CD14-positive monocyte (primary cell): Measurements from ENCODE around the gene ENTPD2. TPM values are rescaled to one million over a fixed set of nuclear protein-coding genes. Genes with fewer than 3 reads are reported as not detected.

Experiments used
- DNase-seq, 3 donors: peaks; one replicate each; pipeline ENCODE4 v3.0.0-alpha.2; 2011 to 2022
- H2AFZ ChIP-seq: 2 replicates; pipeline ENCODE4 v1.6.0; 2012; ENCODE audit warnings: mild to moderate bottlenecking, low read depth, low read length, inconsistent platforms; ENCODE audit not compliant: insufficient read depth, poor library complexity, severe bottlenecking
- H3K27ac ChIP-seq, 2 donors: 1 replicate in 1 of 2; 2 replicates in 1 of 2; pipeline ENCODE4 v1.5.1; 2012 to 2013; ENCODE audit warnings: low read length in 2 of 2, control low read depth in 1 of 2, inconsistent platforms in 1 of 2, low read depth in 1 of 2, mild to moderate bottlenecking in 1 of 2
- H3K27me3 ChIP-seq, 2 donors: one replicate each; pipeline versions ENCODE4 v1.6.0 to v1.6.1; 2011 to 2013; ENCODE audit warnings: low read length in 2 of 2; ENCODE audit not compliant: control insufficient read depth in 2 of 2, insufficient read depth in 2 of 2
- H3K36me3 ChIP-seq, 2 donors: replicated peaks in 1 of 2; 1 replicate in 1 of 2; 2 replicates in 1 of 2; pipeline versions ENCODE4 v1.5.1 to v1.6.1; 2012 to 2013; ENCODE audit warnings: low read length in 2 of 2, control low read depth in 1 of 2, inconsistent platforms in 1 of 2, mild to moderate bottlenecking in 1 of 2; ENCODE audit not compliant: insufficient read depth in 2 of 2, control insufficient read depth in 1 of 2
- H3K4me1 ChIP-seq, 2 donors: 1 replicate in 1 of 2; 2 replicates in 1 of 2; pipeline versions ENCODE4 v1.5.1 to v1.6.1; 2012 to 2013; ENCODE audit warnings: low read length in 2 of 2, control low read depth in 1 of 2, inconsistent platforms in 1 of 2, mild to moderate bottlenecking in 1 of 2, moderate library complexity in 1 of 2; ENCODE audit not compliant: insufficient read depth in 2 of 2, control insufficient read depth in 1 of 2
- H3K4me2 ChIP-seq: replicated peaks from 2 replicates; pipeline ENCODE3; 2012; ENCODE audit warnings: low read length, moderate library complexity, mild to moderate bottlenecking; ENCODE audit not compliant: poor library complexity, severe bottlenecking; ENCODE audit errors: extremely low read depth
- H3K4me3 ChIP-seq, 3 experiments: fragments of 200-600 bp in 1 of 3; sonication (generic) in 1 of 3; replicated peaks in 1 of 3; 1 replicate in 2 of 3; 2 replicates in 1 of 3; pipeline ENCODE4 v1.5.1; 2011 to 2013; ENCODE audit warnings: low read length in 3 of 3, mild to moderate bottlenecking in 3 of 3, control low read depth in 2 of 3, low read depth in 2 of 3, inconsistent platforms in 1 of 3, moderate library complexity in 1 of 3
- H3K79me2 ChIP-seq: 2 replicates; pipeline ENCODE4 v1.6.0; 2012; ENCODE audit warnings: mild to moderate bottlenecking, control low read depth, inconsistent platforms, low read length, moderate library complexity; ENCODE audit not compliant: insufficient read depth
- H3K9ac ChIP-seq: 2 replicates; pipeline ENCODE4 v1.6.0; 2017; ENCODE audit warnings: low read length, mild to moderate bottlenecking; ENCODE audit not compliant: insufficient read depth, poor library complexity, severe bottlenecking
- H3K9me3 ChIP-seq, 2 donors: replicated peaks in 1 of 2; 1 replicate in 1 of 2; 2 replicates in 1 of 2; pipeline versions ENCODE4 v1.5.1 to v1.6.1; 2012 to 2013; ENCODE audit warnings: low read length in 2 of 2, control low read depth in 1 of 2; ENCODE audit not compliant: control insufficient read depth in 1 of 2, insufficient read depth in 1 of 2
- H4K20me1 ChIP-seq: 2 replicates; pipeline ENCODE4 v1.6.0; 2012; ENCODE audit warnings: mild to moderate bottlenecking, low read length, control low read depth, moderate library complexity; ENCODE audit not compliant: insufficient read depth
- H3K27ac Mint-ChIP-seq, 7 donors: one replicate each; pipeline ENCODE4 v1.8.0; 2020; ENCODE audit warnings: mild to moderate bottlenecking in 7 of 7, mixed read lengths in 7 of 7, moderate library complexity in 6 of 7, inconsistent platforms in 2 of 7
- H3K27me3 Mint-ChIP-seq, 3 donors: one replicate each; pipeline ENCODE4 v1.8.0; 2021 to 2022; ENCODE audit warnings: low read depth in 3 of 3, mild to moderate bottlenecking in 3 of 3, mixed read lengths in 3 of 3, moderate library complexity in 3 of 3, inconsistent platforms in 1 of 3
- H3K36me3 Mint-ChIP-seq, 2 donors: one replicate each; pipeline ENCODE4 v1.8.0; 2020; ENCODE audit warnings: mixed read lengths in 2 of 2, inconsistent platforms in 1 of 2, mild to moderate bottlenecking in 1 of 2
- H3K4me1 Mint-ChIP-seq: one replicate; pipeline ENCODE4 v1.8.0; 2020; ENCODE audit warnings: mild to moderate bottlenecking, mixed read lengths
- H3K4me3 Mint-ChIP-seq, 2 donors: one replicate each; pipeline ENCODE4 v1.8.0; 2020; ENCODE audit warnings: mild to moderate bottlenecking in 2 of 2, mixed read lengths in 2 of 2, moderate library complexity in 1 of 2
- H3K9me3 Mint-ChIP-seq, 7 donors: one replicate each; pipeline ENCODE4 v1.8.0; 2020 to 2022; ENCODE audit warnings: mixed read lengths in 7 of 7, mild to moderate bottlenecking in 6 of 7, moderate library complexity in 6 of 7, inconsistent platforms in 2 of 7
- CTCF ChIP-seq: fragments of 200-600 bp; IDR thresholded peaks from one replicate; pipeline ENCODE4 v1.8.0; 2022; ENCODE audit warnings: antibody characterized with exemption, mild to moderate bottlenecking
- WGBS: methylation state at CpG from one replicate; pipeline ENCODE4 v1.1.5; 2013; ENCODE audit warnings: missing lambda C conversion rate; ENCODE audit not compliant: insufficient coverage; 5-methylcytosine and 5-hydroxymethylcytosine counted together
- intact Hi-C, 2 donors: fragments of 100-400 bp; cut with micrococcal nuclease; formaldehyde crosslinking; loops; one replicate each; pipeline versions ENCODE4 v1.15.0 to v1.15.1; 2023
- polyA plus RNA-seq, 3 donors: library from polyadenylated mRNA; depleted of rRNA in 1 of 3; unstranded in 2 of 3; stranded (reverse) in 1 of 3; fragments of 300-500 nt in 2 of 3; fragments of >200 nt in 1 of 3; fragmentation: Illumina TruSeq in 2 of 3; gene quantifications; 1 replicate in 2 of 3; 2 replicates in 1 of 3; pipeline ENCODE4 v1.2.3, GENCODE V29; 2012 to 2021

The ENTPD2 gene
- polyA plus RNA-seq, 3 donors = not detected

- H4K20me1 ChIP-seq = peaks cover 10% of the 10 kb centered on the region
- no peak overlapping the region for H2AFZ ChIP-seq
- H3K4me1 Mint-ChIP-seq = peaks cover 32% of the 10 kb centered on the region
- intact Hi-C loops = no loop called here
- no peak for DNase-seq
- no peak overlapping the region for H3K4me3 Mint-ChIP-seq
- TF ChIP-seq CTCF = no peak
- H3K36me3 Mint-ChIP-seq = peaks cover 0 to 4% of the 10 kb centered on the region in 2 donors
- peak overlapping the region in 1 of 7 donors; percentile 25 for H3K27ac Mint-ChIP-seq
- H3K4me2 ChIP-seq = no peak overlapping the region
- H3K9me3 Mint-ChIP-seq = peaks cover 0 to 5% (median 0%) of the 10 kb centered on the region in 7 donors
- peaks cover 4 to 7% (median 6%) of the 10 kb centered on the region in 3 donors for H3K27me3 Mint-ChIP-seq
- H3K27ac ChIP-seq = no peak overlapping the region
- whole genome bisulfite sequencing = 85% methylated on average over 2 of the region's 2 CpGs
- H3K4me3 ChIP-seq = no peak overlapping the region
- no peak overlapping the region for H3K9ac ChIP-seq
- no peaks in the 10 kb centered on the region for H3K9me3 ChIP-seq
- peaks cover 39 to 52% of the 10 kb centered on the region in 2 donors for H3K4me1 ChIP-seq
- H3K79me2 ChIP-seq = peaks cover 30% of the 10 kb centered on the region
- H3K36me3 ChIP-seq = no peaks in the 10 kb centered on the region
- no peaks in the 10 kb centered on the region for H3K27me3 ChIP-seq
Observed at GRCh38 chr9:137026384-137026783, 27.5 kb downstream of the ENTPD2 start.

- H3K36me3 ChIP-seq = no peaks in the 10 kb centered on the region
- H3K4me3 Mint-ChIP-seq = peak overlapping the region in 1 of 2 donors; percentile 16
- no peaks in the 10 kb centered on the region for H3K27me3 ChIP-seq
- H3K27ac ChIP-seq = no peak overlapping the region
- peaks cover 4 to 7% (median 6%) of the 10 kb centered on the region in 3 donors for H3K27me3 Mint-ChIP-seq
- no peak for DNase-seq
- H3K36me3 Mint-ChIP-seq = peaks cover 0 to 1% of the 10 kb centered on the region in 2 donors
- H3K9me3 ChIP-seq = no peaks in the 10 kb centered on the region
- H3K4me2 ChIP-seq = no peak overlapping the region
- H3K4me3 ChIP-seq = no peak overlapping the region
- H3K9me3 Mint-ChIP-seq = peaks cover 0 to 5% (median 0%) of the 10 kb centered on the region in 7 donors
- H2AFZ ChIP-seq = no peak overlapping the region
- 75% methylated on average over 21 of the region's 21 CpGs for WGBS
- TF ChIP-seq CTCF = no peak
- intact Hi-C loops = no loop called here
- peaks cover 10% of the 10 kb centered on the region for H4K20me1 ChIP-seq
- no peak overlapping the region for H3K27ac Mint-ChIP-seq
- H3K9ac ChIP-seq = no peak overlapping the region
- H3K4me1 Mint-ChIP-seq = peaks cover 28% of the 10 kb centered on the region
- peaks cover 31 to 43% of the 10 kb centered on the region in 2 donors for H3K4me1 ChIP-seq
- peaks cover 21% of the 10 kb centered on the region for H3K79me2 ChIP-seq
Observed at GRCh38 chr9:137025517-137025966, 28.3 kb downstream of the ENTPD2 start.
